NCI-H2227 treated with DMSO at 0.1 percent for 48 hours (cell line): Measurements from ENCODE around the gene C10orf143.

Source experiments
- DNase-seq: peaks from one replicate; lab custom pipeline; 2025; lab: John Stamatoyannopoulos, UW

C10orf143 gene

GRCh38 chr10:130014263-130015074 lies 96.2 kb downstream of the C10orf143 start:
- DNase-seq, result no peak
